Measurements from ENCODE around the gene CPS1.

CPS1 gene

DNA sequence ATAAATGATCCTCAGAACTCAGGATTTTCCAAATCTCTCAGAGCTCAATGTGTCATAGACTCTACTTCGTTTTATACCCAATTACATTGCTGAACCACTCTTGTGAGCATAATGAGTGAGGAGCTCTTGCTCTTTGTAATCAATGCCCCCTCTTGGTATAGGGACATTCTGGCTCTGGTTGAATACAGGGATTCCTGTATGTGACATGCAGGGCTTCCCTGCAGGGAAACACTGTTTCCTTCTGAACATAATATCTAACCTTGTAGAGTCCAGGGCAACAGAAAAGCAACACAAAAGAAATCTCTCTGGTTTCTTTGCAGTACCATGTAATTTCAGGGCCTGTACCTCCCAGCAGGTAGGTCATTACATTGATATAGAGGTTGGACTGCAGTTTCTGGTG, 101.5 kb downstream of the CPS1 start:
- FAIRE-seq (no peak), DNase-seq (ENCODE audit: insufficient read length, low spot score) (no peak)
- TF ChIP-seq POLR2A (IDR thresholded peaks at IDR 0.05; ENCODE audit: low read depth, low read length) = no peak

DNA sequence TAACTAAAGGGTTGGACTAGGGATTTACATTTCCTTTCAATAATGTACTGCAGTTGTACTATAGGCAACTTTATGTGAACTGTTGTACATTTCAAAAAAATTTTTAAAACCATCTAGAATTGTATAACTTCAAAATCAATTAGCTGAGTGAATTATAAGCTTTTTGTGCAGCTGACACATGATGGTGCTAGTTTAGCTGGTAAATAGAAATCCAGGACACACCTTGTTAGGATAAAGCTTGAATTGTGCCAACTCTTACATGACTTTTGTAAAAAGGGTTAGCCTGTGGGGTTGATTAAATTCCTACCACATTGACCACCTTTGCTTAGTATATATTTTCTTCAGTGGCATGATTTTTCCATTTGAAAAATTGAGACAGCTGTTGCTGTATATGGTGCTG, 104.4 kb downstream of the CPS1 start:
- no peak for FAIRE-seq
- TF ChIP-seq POLR2A (IDR thresholded peaks at IDR 0.05; ENCODE audit: low read depth, low read length) = no peak
- DNase-seq (ENCODE audit: insufficient read length, low spot score) = no peak

DNA sequence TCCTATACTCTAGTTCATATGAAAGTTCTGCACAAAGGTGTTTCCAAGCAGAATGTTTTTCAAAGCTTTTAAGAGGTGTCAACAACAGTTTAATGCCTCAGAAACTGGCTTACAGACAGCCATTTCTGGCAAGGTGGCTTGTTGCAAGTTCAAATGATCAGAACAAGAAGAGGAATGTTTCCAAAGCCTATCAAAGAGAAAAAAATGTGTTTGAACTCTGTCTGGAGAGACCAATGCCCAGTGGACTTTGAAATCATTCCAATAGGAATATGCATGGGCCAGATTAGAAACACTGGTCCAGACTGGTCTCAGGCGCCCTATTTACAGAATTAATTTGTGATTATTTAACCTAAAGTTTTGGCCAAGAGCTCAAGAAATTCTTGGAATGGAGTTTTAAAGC, 106.2 kb downstream of the CPS1 start:
- no peak for DNase-seq (ENCODE audit: insufficient read length, low spot score)
- TF ChIP-seq POLR2A (IDR thresholded peaks at IDR 0.05; ENCODE audit: low read depth, low read length) = no peak
- FAIRE-seq = no peak

DNA sequence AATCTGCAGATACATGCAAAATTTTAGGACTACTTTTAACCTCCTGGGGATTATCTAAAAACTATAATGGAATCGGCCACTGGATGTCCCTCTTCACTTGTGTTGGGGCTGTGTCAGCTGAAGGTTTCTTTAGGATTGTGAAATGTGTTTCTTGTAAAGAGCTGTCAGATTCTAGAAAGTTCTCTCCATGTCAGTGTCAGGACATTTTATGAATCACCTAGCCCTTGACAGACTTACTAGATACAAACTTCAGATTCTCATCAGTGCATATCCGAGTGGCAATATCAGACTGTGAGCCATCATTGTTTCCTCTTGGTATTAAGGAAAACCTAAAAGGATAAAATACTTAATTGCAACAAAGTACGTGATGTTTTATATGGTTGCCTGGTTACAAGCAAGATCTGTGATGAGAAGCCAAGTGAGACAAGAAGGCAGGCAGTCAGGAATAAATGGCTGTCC, 107.3 kb downstream of the CPS1 start:
- FAIRE-seq (no peak), DNase-seq (ENCODE audit: insufficient read length, low spot score) (no peak)
- no peak for TF ChIP-seq POLR2A (IDR thresholded peaks at IDR 0.05; ENCODE audit: low read depth, low read length)

DNA sequence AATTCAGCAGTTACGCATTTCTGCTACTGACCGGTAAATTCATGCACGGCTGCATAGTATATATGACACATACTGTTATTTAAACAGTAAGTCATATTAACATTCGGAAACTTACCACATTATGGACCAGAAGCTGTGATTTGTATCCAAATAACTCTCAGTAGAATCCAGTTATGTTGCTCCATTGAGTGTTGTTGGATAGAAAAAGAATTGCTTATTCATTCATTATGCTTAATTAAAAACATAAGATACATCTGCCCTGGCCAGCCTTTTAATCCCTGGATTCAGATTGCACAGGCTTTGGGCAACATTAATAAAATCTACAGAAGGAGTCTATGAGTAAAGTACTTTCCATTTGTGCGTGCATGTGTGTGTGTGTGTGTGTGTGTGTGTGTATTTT, 111.3 kb downstream of the CPS1 start:
- DNase-seq (ENCODE audit: insufficient read length, low spot score) = no peak
- no peak for TF ChIP-seq POLR2A (IDR thresholded peaks at IDR 0.05; ENCODE audit: low read depth, low read length)
- no peak for FAIRE-seq

DNA sequence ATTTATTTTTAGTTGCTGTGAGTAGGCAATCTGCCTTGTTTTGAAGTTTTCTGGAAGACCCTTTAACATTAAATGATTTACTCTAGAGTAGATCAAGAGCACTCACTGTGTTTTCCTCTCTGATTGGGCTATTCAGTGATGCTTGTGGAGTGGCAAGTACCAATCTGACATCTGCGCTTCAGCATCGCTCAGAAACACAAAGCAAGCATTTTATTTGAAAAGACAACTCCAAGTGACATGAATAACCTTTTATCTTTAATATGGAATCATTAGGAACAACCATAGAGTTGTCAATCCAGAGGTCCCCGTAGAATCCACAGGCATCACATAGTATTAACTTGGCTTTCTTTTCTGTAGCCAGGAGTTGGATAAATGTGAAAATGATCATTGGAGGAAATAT, 114.7 kb downstream of the CPS1 start:
- TF ChIP-seq POLR2A (IDR thresholded peaks at IDR 0.05; ENCODE audit: low read depth, low read length) = no peak
- no peak for FAIRE-seq
- DNase-seq (ENCODE audit: insufficient read length, low spot score) = no peak

DNA sequence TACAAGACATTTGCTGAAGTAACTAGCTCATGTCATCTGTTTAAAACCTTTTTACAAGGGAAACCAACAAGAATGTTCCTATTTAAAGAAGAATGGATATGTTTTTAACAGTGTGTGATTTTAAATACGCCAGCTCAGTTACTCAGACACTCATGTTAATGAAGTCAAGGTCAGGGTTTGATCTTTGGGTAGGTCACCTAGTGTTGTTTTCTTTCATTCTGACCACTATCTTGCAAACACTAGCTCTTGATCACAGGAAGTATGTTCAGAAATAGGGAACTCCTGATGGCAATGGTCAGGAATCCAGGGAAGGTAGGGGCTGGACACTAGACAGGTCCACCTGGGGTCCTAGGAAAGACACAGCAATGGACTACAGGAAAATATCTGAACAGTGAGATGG, 116.7 kb downstream of the CPS1 start:
- FAIRE-seq (no peak), DNase-seq (ENCODE audit: insufficient read length, low spot score) (no peak)
- TF ChIP-seq POLR2A (IDR thresholded peaks at IDR 0.05; ENCODE audit: low read depth, low read length) = no peak

DNA sequence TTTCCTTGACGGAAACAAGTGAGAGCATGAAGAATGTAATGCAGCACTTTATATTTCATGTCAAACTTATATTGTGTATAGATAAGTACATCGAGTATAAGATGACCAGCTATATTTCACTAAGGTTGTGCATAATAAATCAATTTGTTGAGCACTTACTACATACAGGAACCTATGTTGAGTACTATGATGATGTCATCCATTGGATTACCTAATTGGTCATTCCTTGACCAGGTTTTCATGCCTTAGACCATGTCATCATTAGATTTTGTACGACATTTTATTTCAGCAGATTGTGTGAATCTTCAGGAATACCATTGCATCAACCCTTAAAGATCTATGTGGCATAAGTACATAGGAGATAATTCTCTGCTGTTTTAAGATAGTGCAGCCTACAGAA, 119.7 kb downstream of the CPS1 start:
- DNase-seq (ENCODE audit: insufficient read length, low spot score) (no peak), FAIRE-seq (no peak)
- TF ChIP-seq POLR2A (IDR thresholded peaks at IDR 0.05; ENCODE audit: low read depth, low read length) = no peak

DNA sequence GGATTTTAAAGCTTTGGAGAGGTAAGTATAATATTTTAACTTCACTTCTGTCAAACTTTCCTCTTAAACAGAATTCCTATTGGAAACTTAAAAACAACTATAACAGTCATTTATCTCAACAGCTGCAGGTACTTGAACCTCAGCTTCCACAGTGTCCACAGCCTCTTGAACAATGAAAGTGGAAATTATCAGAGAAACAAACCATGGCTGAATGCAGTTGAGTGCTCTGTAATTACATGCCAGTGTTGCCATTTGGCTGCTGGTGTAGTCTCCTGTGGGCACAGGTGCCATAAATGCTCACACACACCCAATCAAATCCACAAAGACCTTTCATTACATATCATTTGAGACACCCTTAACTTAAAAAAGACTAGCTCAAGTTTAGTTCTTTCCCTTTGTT, 125.1 kb downstream of the CPS1 start:
- DNase-seq (ENCODE audit: insufficient read length, low spot score) = no peak
- FAIRE-seq = no peak
- no peak for TF ChIP-seq POLR2A (IDR thresholded peaks at IDR 0.05; ENCODE audit: low read depth, low read length)

DNA sequence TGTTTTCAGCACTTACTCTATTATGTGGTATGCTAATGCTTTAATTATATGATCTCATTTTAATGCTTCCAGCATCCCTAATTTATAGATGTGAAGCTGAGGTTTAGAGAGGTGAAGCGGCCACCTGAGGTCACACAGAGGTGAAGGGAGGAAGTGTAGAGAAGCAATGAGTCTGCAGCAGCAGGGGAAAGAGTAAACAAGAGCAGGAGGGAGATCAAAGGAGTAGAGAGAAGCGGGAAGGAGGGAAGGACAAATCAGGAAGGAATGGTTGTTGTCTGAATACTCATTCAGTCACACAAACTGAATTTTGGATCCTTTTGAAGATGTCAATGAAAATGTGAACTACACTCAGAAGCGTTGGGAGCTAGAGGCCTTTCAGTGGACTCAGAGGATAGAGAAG, 130.0 kb downstream of the CPS1 start:
- TF ChIP-seq POLR2A (IDR thresholded peaks at IDR 0.05; ENCODE audit: low read depth, low read length) = no peak
- no peak for FAIRE-seq
- no peak for DNase-seq (ENCODE audit: insufficient read length, low spot score)

DNA sequence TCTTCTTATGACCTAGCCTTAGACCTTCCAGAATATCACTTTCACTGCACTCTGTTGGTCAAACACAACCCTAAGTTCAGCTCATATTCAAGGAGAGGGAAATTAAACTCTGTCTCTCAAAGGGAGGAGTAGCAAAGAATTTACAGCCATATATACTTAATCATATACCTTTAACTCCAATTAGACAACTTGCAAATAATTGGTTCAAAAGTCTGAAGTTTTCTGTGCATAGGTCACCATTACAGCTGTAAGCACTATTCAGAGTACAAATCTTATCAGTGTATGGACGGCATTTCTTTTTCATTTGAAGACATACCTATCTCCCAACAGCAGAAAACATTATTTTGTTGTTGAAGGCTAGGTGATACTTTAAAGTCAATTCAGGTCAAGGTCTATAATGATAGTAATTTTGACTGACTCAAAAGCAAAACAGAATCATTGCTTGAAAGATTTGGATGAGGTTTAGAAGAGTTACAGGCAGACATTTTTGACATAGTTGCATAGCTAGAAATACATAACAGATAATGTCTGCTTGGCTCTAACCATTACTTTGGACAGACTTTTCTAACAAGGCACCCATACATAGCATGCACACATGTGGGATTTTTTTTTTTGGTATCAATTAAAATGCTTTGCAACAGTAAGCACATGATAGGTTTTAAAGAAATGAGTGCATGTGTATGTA, 131.5 kb downstream of the CPS1 start:
- FAIRE-seq (no peak), DNase-seq (ENCODE audit: insufficient read length, low spot score) (no peak)
- no peak for TF ChIP-seq POLR2A (IDR thresholded peaks at IDR 0.05; ENCODE audit: low read depth, low read length)

DNA sequence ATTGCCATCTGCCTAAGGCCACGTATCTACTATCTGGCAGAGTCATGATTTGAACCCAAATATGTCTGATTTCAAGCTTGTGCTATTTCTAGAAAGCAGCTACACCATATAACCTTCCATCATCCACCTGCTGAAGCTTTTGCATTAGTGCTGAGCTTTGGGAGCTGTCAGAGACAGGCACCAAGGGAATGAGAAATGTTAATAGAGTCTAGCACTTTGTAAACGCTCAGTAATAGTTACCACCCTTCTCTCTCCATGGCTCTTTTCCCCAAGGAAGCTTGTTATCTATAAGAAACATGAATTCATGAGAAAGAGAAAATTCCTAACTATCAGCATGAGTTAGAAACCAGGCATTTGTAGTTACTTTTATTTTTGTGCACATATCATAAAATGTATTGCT, 151.5 kb downstream of the CPS1 start:
- FAIRE-seq (no peak), DNase-seq (ENCODE audit: insufficient read length, low spot score) (no peak)
- TF ChIP-seq POLR2A (IDR thresholded peaks at IDR 0.05; ENCODE audit: low read depth, low read length) = no peak

DNA sequence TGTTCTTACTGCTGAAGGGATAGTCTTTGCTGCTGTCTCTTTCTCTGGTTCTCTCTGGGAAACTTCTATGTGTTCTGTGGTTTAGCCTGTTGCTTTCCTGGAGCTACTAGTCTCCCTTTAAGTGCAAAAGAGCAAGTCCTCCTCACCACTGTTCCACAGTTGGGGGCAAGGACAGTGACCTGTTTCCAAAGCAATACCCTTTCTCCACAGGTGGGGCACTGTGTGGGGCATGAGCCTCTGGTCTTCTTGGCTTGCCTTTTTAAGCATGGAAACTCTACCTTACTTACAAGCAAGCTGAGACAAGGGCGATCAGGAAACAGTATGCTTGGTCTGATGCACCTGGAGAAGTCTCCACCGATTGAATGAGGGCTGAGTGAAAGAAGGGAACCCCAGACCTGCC, 156.7 kb downstream of the CPS1 start:
- no peak for TF ChIP-seq POLR2A (IDR thresholded peaks at IDR 0.05; ENCODE audit: low read depth, low read length)
- FAIRE-seq (no peak), DNase-seq (ENCODE audit: insufficient read length, low spot score) (no peak)

DNA sequence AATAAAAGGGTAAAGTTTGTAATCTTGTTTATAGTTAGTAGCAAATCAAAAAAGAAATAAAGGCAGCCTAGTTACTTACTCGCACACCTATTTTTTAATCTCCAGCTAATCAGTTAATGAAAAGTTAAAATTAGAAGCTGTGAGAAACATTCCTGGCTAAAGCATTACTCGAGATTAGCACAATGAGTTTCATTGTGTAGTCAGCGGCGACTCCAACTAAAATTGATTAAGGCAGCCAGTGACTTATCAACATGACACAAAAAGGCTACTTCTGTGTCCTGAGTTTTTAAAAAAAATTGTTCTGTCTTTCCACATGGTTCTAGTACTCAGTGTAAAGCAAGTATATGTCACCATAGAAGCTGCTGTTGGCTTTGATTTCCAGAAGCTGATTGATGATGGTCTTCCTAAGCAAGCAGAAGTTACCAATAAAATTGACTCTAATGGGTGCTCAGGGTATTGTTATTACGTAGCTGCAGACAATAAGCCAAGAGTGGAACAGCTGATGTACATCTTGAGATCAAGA, 159.2 kb downstream of the CPS1 start:
- FAIRE-seq (no peak), DNase-seq (ENCODE audit: insufficient read length, low spot score) (no peak)
- no peak for TF ChIP-seq POLR2A (IDR thresholded peaks at IDR 0.05; ENCODE audit: low read depth, low read length)

DNA sequence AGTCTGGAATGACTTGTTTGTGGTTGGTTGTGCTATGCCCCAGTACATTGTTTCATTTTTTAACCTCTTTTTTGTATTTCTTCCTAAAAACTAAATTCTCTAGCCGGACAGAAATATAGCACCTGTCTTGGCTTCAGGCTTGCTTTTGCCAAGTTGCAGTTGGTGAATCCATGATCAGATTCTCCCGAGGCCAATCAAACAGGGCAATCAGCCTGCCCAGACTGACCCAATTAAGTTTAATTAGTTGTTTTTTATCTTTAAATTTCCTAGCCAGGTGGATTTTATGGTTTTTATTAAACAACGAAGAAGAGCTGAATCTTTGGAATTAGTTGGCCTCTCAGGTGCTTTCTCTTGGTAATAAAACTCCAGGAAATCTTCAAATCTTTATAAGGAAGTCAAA, 162.1 kb downstream of the CPS1 start:
- no peak for FAIRE-seq
- DNase-seq (ENCODE audit: insufficient read length, low spot score) = no peak
- no peak for TF ChIP-seq POLR2A (IDR thresholded peaks at IDR 0.05; ENCODE audit: low read depth, low read length)

DNA sequence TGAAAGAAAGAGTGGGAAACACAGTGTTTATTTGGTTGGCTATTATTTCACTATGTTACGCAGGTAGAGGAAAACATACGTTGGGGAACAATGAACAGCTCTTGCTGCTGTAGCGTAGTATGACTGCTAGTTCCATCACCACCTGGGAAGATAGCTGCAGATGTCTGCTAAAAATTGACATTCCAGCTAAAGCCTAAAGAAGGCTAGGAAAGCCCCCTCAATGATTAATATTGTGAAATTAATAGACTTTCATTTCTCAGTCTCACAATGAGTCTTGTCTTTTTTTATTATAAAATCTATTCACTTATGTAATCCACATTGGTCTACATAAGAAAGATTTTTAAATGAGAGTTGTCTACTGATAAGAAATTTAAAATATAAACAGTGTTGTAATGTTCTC, 165.7 kb downstream of the CPS1 start:
- TF ChIP-seq POLR2A (IDR thresholded peaks at IDR 0.05; ENCODE audit: low read depth, low read length) = no peak
- FAIRE-seq = no peak
- no peak for DNase-seq (ENCODE audit: insufficient read length, low spot score)

Data from H54 (cell line).